Measurements from ENCODE around the gene ZNF385C. TPM values are rescaled to one million over a fixed set of nuclear protein-coding genes. Genes with fewer than 3 reads are reported as not detected.
"Not testable (repeated sequence)": the region's sequence is repeated elsewhere in the genome, so short reads cannot be mapped to it uniquely, and the experiment has no call there.

The ZNF385C gene
- total RNA-seq, 1 donor from 2014 or later, result 2.7 TPM

DNA sequence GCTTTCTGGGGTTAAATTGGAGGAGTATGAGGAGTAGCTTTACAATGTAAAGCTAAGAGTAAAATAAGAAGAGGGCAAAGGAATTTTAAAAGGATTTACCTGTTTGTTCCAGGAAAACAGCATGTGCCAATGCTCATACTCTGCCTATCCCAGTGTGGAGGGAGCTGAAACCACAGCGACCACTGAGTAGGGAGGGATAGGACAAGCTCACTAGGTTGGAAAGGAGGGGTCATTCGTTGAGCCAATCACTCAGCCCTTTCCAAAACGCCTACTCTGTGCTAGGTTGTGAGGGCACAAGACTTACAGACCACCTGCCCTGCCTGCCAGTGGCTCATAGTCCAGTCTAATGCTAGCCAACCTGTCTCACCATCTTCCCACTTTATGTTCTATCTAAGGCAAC, 79.9 kb downstream of the ZNF385C start:
- H3K4me1 Mint-ChIP-seq (ENCODE audit: low read depth), result peaks cover 22% of the 10 kb centered on the region
- DNase-seq (ENCODE audit: low spot score, unreplicated experiment), result no peak

GRCh38 chr17:42017866-42018200, 80.4 kb downstream of the ZNF385C start:
- TF ChIP-seq CTCF (IDR thresholded peaks at IDR 0.05; ENCODE audit: unreplicated experiment), result no peak
- H3K36me3 Mint-ChIP-seq (ENCODE audit: insufficient read depth), result peaks cover 4% of the 10 kb centered on the region
- no peaks in the 10 kb centered on the region for H3K9me3 Mint-ChIP-seq (ENCODE audit: low read depth)
- H3K4me3 Mint-ChIP-seq (ENCODE audit: low read depth), result peak overlapping the region; percentile 88
- peak overlapping the region; percentile 95 for H3K27ac Mint-ChIP-seq
- peaks cover 22% of the 10 kb centered on the region for H3K4me1 Mint-ChIP-seq (ENCODE audit: low read depth)
- no peak for DNase-seq (ENCODE audit: low spot score, unreplicated experiment)
- H3K27me3 Mint-ChIP-seq, result no peaks in the 10 kb centered on the region

More for the DNA sequence above, 79.9 kb downstream of the ZNF385C start:
- no peak for TF ChIP-seq CTCF (IDR thresholded peaks at IDR 0.05; ENCODE audit: unreplicated experiment)
- H3K27ac Mint-ChIP-seq, result peak overlapping the region; percentile 95
- no peaks in the 10 kb centered on the region for H3K27me3 Mint-ChIP-seq
- peak overlapping the region; percentile 88 for H3K4me3 Mint-ChIP-seq (ENCODE audit: low read depth)
- H3K36me3 Mint-ChIP-seq (ENCODE audit: insufficient read depth), result peaks cover 4% of the 10 kb centered on the region
- no peaks in the 10 kb centered on the region for H3K9me3 Mint-ChIP-seq (ENCODE audit: low read depth)

GRCh38 chr17:42016941-42017865, 81.1 kb downstream of the ZNF385C start, which contains the start of gene DNAJC7:
TSS of gene DNAJC7 (minus strand) at chr17:42017439. CDS start at chr17:42017416, 23 bp downstream.
- peak within 1 kb of the TSS; percentile 88 for H3K4me3 Mint-ChIP-seq (ENCODE audit: low read depth)
- peak; percentile 77 for DNase-seq (ENCODE audit: low spot score, unreplicated experiment)
- H3K27me3 Mint-ChIP-seq, result no peaks in the 10 kb centered on the region
- no peak for TF ChIP-seq CTCF (IDR thresholded peaks at IDR 0.05; ENCODE audit: unreplicated experiment)
- H3K27ac Mint-ChIP-seq, result peak within 1 kb of the TSS; percentile 99
- peaks cover 4% of the 10 kb centered on the region for H3K36me3 Mint-ChIP-seq (ENCODE audit: insufficient read depth)
- H3K4me1 Mint-ChIP-seq (ENCODE audit: low read depth), result peaks cover 22% of the 10 kb centered on the region
- H3K9me3 Mint-ChIP-seq (ENCODE audit: low read depth), result no peaks in the 10 kb centered on the region

GRCh38 chr17:42016411-42016831, 81.9 kb downstream of the ZNF385C start:
- DNase-seq (ENCODE audit: low spot score, unreplicated experiment), result no peak
- H3K4me3 Mint-ChIP-seq (ENCODE audit: low read depth), result peak overlapping the region; percentile 88
- H3K27me3 Mint-ChIP-seq, result no peaks in the 10 kb centered on the region
- TF ChIP-seq CTCF (IDR thresholded peaks at IDR 0.05; ENCODE audit: unreplicated experiment), result no peak
- H3K4me1 Mint-ChIP-seq (ENCODE audit: low read depth), result peaks cover 22% of the 10 kb centered on the region
- peak overlapping the region; percentile 99 for H3K27ac Mint-ChIP-seq
- H3K9me3 Mint-ChIP-seq (ENCODE audit: low read depth), result no peaks in the 10 kb centered on the region
- peaks cover 2% of the 10 kb centered on the region for H3K36me3 Mint-ChIP-seq (ENCODE audit: insufficient read depth)

GRCh38 chr17:42013740-42014139, 84.5 kb downstream of the ZNF385C start:
- DNase-seq (ENCODE audit: low spot score, unreplicated experiment); H3K4me3 Mint-ChIP-seq (ENCODE audit: low read depth); H3K36me3 Mint-ChIP-seq (ENCODE audit: insufficient read depth); H3K9me3 Mint-ChIP-seq (ENCODE audit: low read depth); H3K27me3 Mint-ChIP-seq; H3K27ac Mint-ChIP-seq: not testable (repeated sequence)
- peaks cover 11% of the 10 kb centered on the region for H3K4me1 Mint-ChIP-seq (ENCODE audit: low read depth)

GRCh38 chr17:42012363-42012762, 85.9 kb downstream of the ZNF385C start:
- H3K4me1 Mint-ChIP-seq (ENCODE audit: low read depth), result not testable (repeated sequence)

More at GRCh38 chr17:42012363-42012762, 85.9 kb downstream of the ZNF385C start:
- not testable (repeated sequence) for H3K27me3 Mint-ChIP-seq; H3K36me3 Mint-ChIP-seq (ENCODE audit: insufficient read depth); H3K27ac Mint-ChIP-seq; DNase-seq (ENCODE audit: low spot score, unreplicated experiment); H3K4me3 Mint-ChIP-seq (ENCODE audit: low read depth); H3K9me3 Mint-ChIP-seq (ENCODE audit: low read depth)
